Pons (tissue), 1 donor: ENCODE data around the gene CPNE7.
"Not testable (repeated sequence)": the region's sequence is repeated elsewhere in the genome, so short reads cannot be mapped to it uniquely, and the experiment has no call there.

Experiments
- DNase-seq: peaks from one replicate; pipeline ENCODE4 v3.0.0-alpha.2; 2016; ENCODE audit warnings: low spot score

Gene CPNE7

GRCh38 chr16:89583895-89584644 lies 8.5 kb downstream of the CPNE7 start:
- no peak for DNase-seq

GRCh38 chr16:89584768-89585549 lies 9.4 kb downstream of the CPNE7 start:
- no peak for DNase-seq

GRCh38 chr16:89586218-89586617 lies 10.7 kb downstream of the CPNE7 start:
- no peak for DNase-seq

GRCh38 chr16:89586853-89587252 lies 11.3 kb downstream of the CPNE7 start:
- no peak for DNase-seq

- not testable (repeated sequence) for DNase-seq
Observed at GRCh38 chr16:89587676-89588075, 12.1 kb downstream of the CPNE7 start.

GRCh38 chr16:89588413-89589109 lies 13.0 kb downstream of the CPNE7 start:
- no peak for DNase-seq

- DNase-seq: no peak
Observed at GRCh38 chr16:89589241-89589926, 13.8 kb downstream of the CPNE7 start.

GRCh38 chr16:89593841-89594240 lies 18.3 kb downstream of the CPNE7 start:
- no peak for DNase-seq

- no peak for DNase-seq
Observed at GRCh38 chr16:89595330-89596060, 19.9 kb downstream of the CPNE7 start.

GRCh38 chr16:89596061-89596689 lies 20.6 kb downstream of the CPNE7 start:
- DNase-seq: no peak

GRCh38 chr16:89596957-89597649 lies 21.5 kb downstream of the CPNE7 start:
- no peak for DNase-seq

- DNase-seq: no peak
Observed at GRCh38 chr16:89598199-89598598, 22.6 kb downstream of the CPNE7 start.

- no peak for DNase-seq
Observed at GRCh38 chr16:89599451-89599858, 23.9 kb downstream of the CPNE7 start.

GRCh38 chr16:89599902-89600301 lies 24.3 kb downstream of the CPNE7 start:
- DNase-seq: no peak

- no peak for DNase-seq
Observed at GRCh38 chr16:89600427-89600826, 24.9 kb downstream of the CPNE7 start.

GRCh38 chr16:89600956-89601355 lies 25.4 kb downstream of the CPNE7 start:
- no peak for DNase-seq

- no peak for DNase-seq
Observed at GRCh38 chr16:89601906-89602272, 26.3 kb downstream of the CPNE7 start.

GRCh38 chr16:89602273-89602951 lies 26.9 kb downstream of the CPNE7 start:
- DNase-seq: no peak

GRCh38 chr16:89602952-89603590 lies 27.5 kb downstream of the CPNE7 start:
- DNase-seq: no peak
